ENCODE data around the gene LAMA2.

DNA sequence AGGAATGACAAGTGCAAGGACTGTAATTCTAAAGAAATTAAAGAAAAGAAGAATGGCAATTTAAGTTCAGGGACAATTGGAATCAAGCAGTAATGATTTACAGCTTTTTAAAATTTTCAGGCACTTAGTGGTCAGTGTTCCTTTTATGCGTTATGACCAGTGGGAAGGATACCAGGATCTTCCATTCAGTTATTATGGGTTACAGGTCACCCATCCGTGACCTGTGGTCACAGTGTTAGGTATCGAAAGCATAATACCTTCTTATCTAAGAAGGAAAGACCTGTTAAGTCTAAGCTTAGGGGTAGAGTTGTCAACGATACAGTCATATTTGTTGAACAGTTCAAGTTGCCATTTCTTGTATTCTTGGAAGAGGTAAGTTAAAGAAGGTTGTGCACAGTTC is 253.8 kb downstream of the LAMA2 start:
- TF ChIP-seq, protein P1, sequence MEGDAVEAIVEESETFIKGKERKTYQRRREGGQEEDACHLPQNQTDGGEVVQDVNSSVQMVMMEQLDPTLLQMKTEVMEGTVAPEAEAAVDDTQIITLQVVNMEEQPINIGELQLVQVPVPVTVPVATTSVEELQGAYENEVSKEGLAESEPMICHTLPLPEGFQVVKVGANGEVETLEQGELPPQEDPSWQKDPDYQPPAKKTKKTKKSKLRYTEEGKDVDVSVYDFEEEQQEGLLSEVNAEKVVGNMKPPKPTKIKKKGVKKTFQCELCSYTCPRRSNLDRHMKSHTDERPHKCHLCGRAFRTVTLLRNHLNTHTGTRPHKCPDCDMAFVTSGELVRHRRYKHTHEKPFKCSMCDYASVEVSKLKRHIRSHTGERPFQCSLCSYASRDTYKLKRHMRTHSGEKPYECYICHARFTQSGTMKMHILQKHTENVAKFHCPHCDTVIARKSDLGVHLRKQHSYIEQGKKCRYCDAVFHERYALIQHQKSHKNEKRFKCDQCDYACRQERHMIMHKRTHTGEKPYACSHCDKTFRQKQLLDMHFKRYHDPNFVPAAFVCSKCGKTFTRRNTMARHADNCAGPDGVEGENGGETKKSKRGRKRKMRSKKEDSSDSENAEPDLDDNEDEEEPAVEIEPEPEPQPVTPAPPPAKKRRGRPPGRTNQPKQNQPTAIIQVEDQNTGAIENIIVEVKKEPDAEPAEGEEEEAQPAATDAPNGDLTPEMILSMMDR (IDR thresholded peaks at IDR 0.05; ENCODE audit: low read depth, low read length), result no peak
- TF ChIP-seq POLR2A (IDR thresholded peaks at IDR 0.05; ENCODE audit: extremely low read depth, insufficient read length) (no peak), MYC (IDR thresholded peaks at IDR 0.05; ENCODE audit: low read depth, low read length) (no peak)
- TF ChIP-seq, protein P2, sequence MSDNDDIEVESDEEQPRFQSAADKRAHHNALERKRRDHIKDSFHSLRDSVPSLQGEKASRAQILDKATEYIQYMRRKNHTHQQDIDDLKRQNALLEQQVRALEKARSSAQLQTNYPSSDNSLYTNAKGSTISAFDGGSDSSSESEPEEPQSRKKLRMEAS (IDR thresholded peaks at IDR 0.05; ENCODE audit: low read depth, low read length), result no peak

Data from NB4 (cell line).